Upper lobe of left lung (tissue), 6 donors: ENCODE results near the gene NRP1. TPM values are rescaled to one million over a fixed set of nuclear protein-coding genes. Genes with fewer than 3 reads are reported as not detected.
A peak's percentile ranks its signal among the peaks of the same experiment; 100 is the strongest.

Source experiments
- ATAC-seq, 2 donors: fragments of 200-7000 bp; cut with Tn5 transposase; one replicate each; pipeline ENCODE4 v1.9.1; 2022; ENCODE audit warnings: mild to moderate bottlenecking in 2 of 2, moderate library complexity in 2 of 2; ENCODE audit not compliant: low FRiP score in 2 of 2
- DNase-seq, 2 donors: peaks; one replicate each; pipeline ENCODE4 v3.0.0-alpha.2; 2019 to 2020
- H3K27ac ChIP-seq, 4 donors: fragments of 200-600 bp; sonication (generic); one replicate each; pipeline ENCODE4 v1.5.1; 2016 to 2019
- H3K27me3 ChIP-seq, 4 donors: fragments of 200-600 bp; sonication (generic); one replicate each; pipeline ENCODE4 v1.5.1; 2017 to 2019
- H3K36me3 ChIP-seq, 4 donors: fragments of 200-600 bp; sonication (generic); one replicate each; pipeline ENCODE4 v1.5.1; 2016 to 2019
- H3K4me1 ChIP-seq, 4 donors: fragments of 200-600 bp; sonication (generic); one replicate each; pipeline ENCODE4 v1.5.1; 2018 to 2019
- H3K4me3 ChIP-seq, 4 donors: fragments of 200-600 bp; sonication (generic); one replicate each; pipeline ENCODE4 v1.5.1; 2017 to 2019; ENCODE audit warnings: mild to moderate bottlenecking in 2 of 4, moderate library complexity in 1 of 4
- H3K9me3 ChIP-seq, 4 donors: fragments of 200-600 bp; sonication (generic); one replicate each; pipeline ENCODE4 v1.5.1; 2018 to 2019
- EP300 ChIP-seq, 4 donors: sonication (generic); formaldehyde crosslinking; IDR thresholded peaks; one replicate each; pipeline ENCODE4 v1.5.1; 2017; ENCODE audit warnings: antibody characterized with exemption in 4 of 4, control low read depth in 2 of 4
- POLR2A ChIP-seq, 4 donors: fragments of 450-650 bp; IDR thresholded peaks; one replicate each; pipeline ENCODE4 v1.5.1; 2016 to 2017; ENCODE audit warnings: antibody characterized with exemption in 4 of 4, mild to moderate bottlenecking in 2 of 4
- POLR2AphosphoS5 ChIP-seq, 2 donors: sonication (generic); formaldehyde crosslinking; IDR thresholded peaks; one replicate each; pipeline ENCODE4 v1.5.1; 2017; ENCODE audit warnings: antibody characterized with exemption in 2 of 2
- WGBS, 2 donors: methylation state at CpG; one replicate each; pipeline ENCODE4 v1.1.5; 2017 to 2018; 5-methylcytosine and 5-hydroxymethylcytosine counted together
- total RNA-seq, 6 donors: library from RNA; depleted of rRNA in 4 of 6; stranded (reverse); fragments of >200 nt in 4 of 6; gene quantifications; one replicate each; pipeline versions ENCODE4 v1.1.0 to v1.2.1, GENCODE V29; 2016 to 2021
- TF ChIP-seq, protein P1 (sequence below), 6 experiments: fragments of 450-650 bp in 4 of 6; fragments of 200-600 bp in 2 of 6; sonication (generic) in 2 of 6; IDR thresholded peaks; one replicate each; pipeline ENCODE4 v1.5.1; 2016 to 2019; ENCODE audit warnings: antibody characterized with exemption in 6 of 6
- donor health status: DM: no; HTN: no; CAD: no; lungs with moderate emphysema.
- donor health status: DM: no; HTN: yes; CAD: no; lungs with severe emphysema.

Gene NRP1
- total RNA-seq, 6 donors from 2014 or later = 48.5 to 136 (median 64.1) TPM

DNA sequence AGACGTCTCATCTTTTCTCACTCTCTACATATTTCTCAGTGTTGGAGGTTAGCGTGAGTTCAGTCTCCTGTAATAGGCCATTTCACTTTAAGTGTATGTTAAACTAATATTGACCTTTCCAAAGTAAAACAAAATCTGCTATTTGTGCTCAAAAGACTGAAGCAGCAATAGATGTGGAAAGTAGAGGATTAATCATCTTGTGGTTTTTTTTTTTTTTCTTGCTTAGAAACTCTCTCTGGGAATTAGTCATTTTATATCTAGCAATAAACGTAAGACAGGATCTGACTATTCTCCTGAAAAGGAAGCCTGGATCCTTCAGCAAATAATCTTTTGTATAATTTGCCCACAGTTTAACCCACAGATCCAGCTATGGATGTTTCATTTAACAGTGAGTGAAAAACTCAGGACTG, 81.7 kb downstream of the NRP1 start:
- no peak for ATAC-seq
- no peaks in the 10 kb centered on the region for H3K9me3 ChIP-seq
- H3K4me1 ChIP-seq = peaks cover 20 to 37% (median 32%) of the 10 kb centered on the region in 4 donors
- H3K4me3 ChIP-seq = no peak overlapping the region
- TF ChIP-seq, protein P1, sequence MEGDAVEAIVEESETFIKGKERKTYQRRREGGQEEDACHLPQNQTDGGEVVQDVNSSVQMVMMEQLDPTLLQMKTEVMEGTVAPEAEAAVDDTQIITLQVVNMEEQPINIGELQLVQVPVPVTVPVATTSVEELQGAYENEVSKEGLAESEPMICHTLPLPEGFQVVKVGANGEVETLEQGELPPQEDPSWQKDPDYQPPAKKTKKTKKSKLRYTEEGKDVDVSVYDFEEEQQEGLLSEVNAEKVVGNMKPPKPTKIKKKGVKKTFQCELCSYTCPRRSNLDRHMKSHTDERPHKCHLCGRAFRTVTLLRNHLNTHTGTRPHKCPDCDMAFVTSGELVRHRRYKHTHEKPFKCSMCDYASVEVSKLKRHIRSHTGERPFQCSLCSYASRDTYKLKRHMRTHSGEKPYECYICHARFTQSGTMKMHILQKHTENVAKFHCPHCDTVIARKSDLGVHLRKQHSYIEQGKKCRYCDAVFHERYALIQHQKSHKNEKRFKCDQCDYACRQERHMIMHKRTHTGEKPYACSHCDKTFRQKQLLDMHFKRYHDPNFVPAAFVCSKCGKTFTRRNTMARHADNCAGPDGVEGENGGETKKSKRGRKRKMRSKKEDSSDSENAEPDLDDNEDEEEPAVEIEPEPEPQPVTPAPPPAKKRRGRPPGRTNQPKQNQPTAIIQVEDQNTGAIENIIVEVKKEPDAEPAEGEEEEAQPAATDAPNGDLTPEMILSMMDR (IDR thresholded peaks at IDR 0.05) = no peak
- no peak for TF ChIP-seq POLR2AphosphoS5 (IDR thresholded peaks at IDR 0.05)
- no peak for TF ChIP-seq EP300 (IDR thresholded peaks at IDR 0.05)
- TF ChIP-seq POLR2A (IDR thresholded peaks at IDR 0.05) = no peak
- no peaks in the 10 kb centered on the region for H3K27me3 ChIP-seq
- DNase-seq = no peak
- H3K27ac ChIP-seq = peak overlapping the region in 3 of 4 donors; percentile 44 to 67 (median 49)
- H3K36me3 ChIP-seq = peaks cover 0 to 49% (median 17%) of the 10 kb centered on the region in 4 donors
- WGBS, 2 donors = 50 to 61% methylated on average over 3 of the region's 3 CpGs

DNA sequence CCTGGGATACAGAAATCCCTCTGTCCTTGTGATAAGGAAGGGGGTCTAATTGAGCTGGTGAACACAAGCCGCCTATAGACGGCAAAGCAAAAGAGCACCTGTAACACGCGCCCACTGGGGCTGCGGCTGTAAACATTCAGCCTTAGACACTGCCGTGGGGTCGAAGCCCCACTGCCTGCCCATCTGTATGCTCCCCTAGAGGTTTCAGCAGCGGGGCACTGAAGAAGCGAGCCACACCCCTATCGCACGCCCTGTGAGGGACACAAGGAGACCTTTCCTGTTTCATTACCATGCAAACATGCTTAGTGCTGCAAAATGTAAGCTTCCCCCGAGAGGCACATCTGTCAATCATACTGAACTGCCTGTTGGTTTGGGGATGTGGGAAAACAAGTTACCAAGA, 82.1 kb downstream of the NRP1 start:
- 81 to 82% methylated on average over 11 to 12 of the region's 12 CpGs for WGBS, 2 donors
- peak overlapping the region in 2 of 4 donors; percentile 17 to 20 for H3K27ac ChIP-seq
- H3K27me3 ChIP-seq = no peaks in the 10 kb centered on the region
- no peaks in the 10 kb centered on the region for H3K9me3 ChIP-seq
- DNase-seq = no peak
- peaks cover 0 to 47% (median 15%) of the 10 kb centered on the region in 4 donors for H3K36me3 ChIP-seq
- H3K4me3 ChIP-seq = no peak overlapping the region
- ATAC-seq = no peak
- no peak for TF ChIP-seq POLR2AphosphoS5 (IDR thresholded peaks at IDR 0.05)
- TF ChIP-seq, protein P1 (IDR thresholded peaks at IDR 0.05) = no peak
- TF ChIP-seq EP300 (IDR thresholded peaks at IDR 0.05) = no peak
- no peak for TF ChIP-seq POLR2A (IDR thresholded peaks at IDR 0.05)
- H3K4me1 ChIP-seq = peaks cover 20 to 37% (median 33%) of the 10 kb centered on the region in 4 donors

DNA sequence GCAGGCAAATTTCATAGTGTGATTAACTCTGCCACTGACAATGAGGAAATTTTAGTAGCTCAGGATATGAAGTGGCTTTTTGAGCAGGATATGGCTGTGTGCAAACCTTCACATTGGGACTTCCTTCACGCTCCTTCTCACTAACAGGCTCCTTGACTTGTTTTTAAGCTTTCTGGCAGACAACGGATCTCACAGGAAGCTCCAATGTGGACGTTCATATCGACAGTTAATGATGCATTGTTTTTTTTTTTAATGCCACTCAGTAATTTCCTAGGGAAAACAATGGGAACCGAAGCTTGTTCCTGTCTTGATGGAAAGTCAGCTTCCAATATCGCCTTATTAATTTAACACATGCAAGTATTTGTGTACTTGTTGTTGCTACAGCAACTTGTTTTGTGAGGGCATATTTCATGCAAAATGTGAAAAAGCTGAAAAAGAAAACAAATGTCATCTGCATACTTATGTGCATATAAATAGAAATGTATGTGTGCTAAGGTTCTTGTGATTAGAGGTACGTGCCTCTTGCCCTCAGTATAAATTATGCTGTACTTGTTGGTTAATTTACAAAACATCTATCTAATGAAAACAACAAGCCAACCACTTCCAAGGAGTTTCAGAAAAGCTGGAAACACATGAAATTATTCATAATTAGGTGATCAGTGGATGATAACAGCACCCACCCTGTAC, 84.7 kb downstream of the NRP1 start:
- H3K27me3 ChIP-seq = no peaks in the 10 kb centered on the region
- H3K27ac ChIP-seq = peak overlapping the region; percentile 47 to 82 (median 68)
- H3K36me3 ChIP-seq = peaks cover 0 to 42% (median 15%) of the 10 kb centered on the region in 4 donors
- ATAC-seq (no peak), DNase-seq (no peak)
- 42 to 46% methylated on average over 7 of the region's 7 CpGs for WGBS, 2 donors
- no peak for TF ChIP-seq EP300 (IDR thresholded peaks at IDR 0.05)
- no peak for TF ChIP-seq POLR2A (IDR thresholded peaks at IDR 0.05)
- TF ChIP-seq, protein P1 (IDR thresholded peaks at IDR 0.05) = no peak
- no peak for TF ChIP-seq POLR2AphosphoS5 (IDR thresholded peaks at IDR 0.05)
- no peak overlapping the region for H3K4me3 ChIP-seq
- peaks cover 16 to 45% (median 36%) of the 10 kb centered on the region in 4 donors for H3K4me1 ChIP-seq
- no peaks in the 10 kb centered on the region for H3K9me3 ChIP-seq

DNA sequence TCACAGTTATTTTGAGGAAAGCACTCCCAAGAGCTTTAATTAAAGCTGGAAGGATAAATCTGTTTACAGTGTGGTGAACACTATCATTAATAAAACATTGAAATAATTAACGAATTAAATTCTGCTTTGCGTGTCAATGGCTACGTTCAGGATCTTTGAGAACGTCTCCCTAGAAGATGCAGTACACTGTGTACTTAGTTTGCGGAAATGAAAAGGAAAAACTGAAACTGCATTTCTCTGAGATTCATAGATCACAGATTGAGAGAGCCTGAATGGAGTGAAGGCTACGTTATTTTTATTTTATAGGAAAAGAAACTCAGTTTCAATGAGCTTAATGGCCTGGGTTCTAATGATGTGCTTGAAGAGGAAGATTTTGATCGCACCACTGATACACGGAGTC, 85.3 kb downstream of the NRP1 start:
- 58 to 59% methylated on average over 8 of the region's 8 CpGs for WGBS, 2 donors
- Histone ChIP-seq H3K4me1 (peaks cover 21 to 41% (median 39%) of the 10 kb centered on the region in 4 donors), H3K36me3 (peaks cover 0 to 42% (median 15%) of the 10 kb centered on the region in 4 donors), H3K27ac (peak overlapping the region; percentile 47 to 82 (median 68)), H3K4me3 (no peak overlapping the region), H3K9me3 (no peaks in the 10 kb centered on the region), H3K27me3 (no peaks in the 10 kb centered on the region)
- TF ChIP-seq, protein P1 (IDR thresholded peaks at IDR 0.05) = no peak
- peak in 2 of 4 donors; percentile 53 to 96 for TF ChIP-seq EP300 (IDR thresholded peaks at IDR 0.05)
- no peak for DNase-seq
- ATAC-seq = no peak
